GM21381 (cell line): ENCODE measurements around the gene ENAM.
"Not testable (repeated sequence)": the region's sequence is repeated elsewhere in the genome, so short reads cannot be mapped to it uniquely, and the experiment has no call there.

Experiments used
- ATAC-seq: cut with Tn5 transposase; IDR thresholded peaks from one replicate; pipeline ENCODE4 v1.9.1; 2021; ENCODE audit warnings: mild to moderate bottlenecking, moderate library complexity; ENCODE audit not compliant: unreplicated experiment

The ENAM gene

DNA sequence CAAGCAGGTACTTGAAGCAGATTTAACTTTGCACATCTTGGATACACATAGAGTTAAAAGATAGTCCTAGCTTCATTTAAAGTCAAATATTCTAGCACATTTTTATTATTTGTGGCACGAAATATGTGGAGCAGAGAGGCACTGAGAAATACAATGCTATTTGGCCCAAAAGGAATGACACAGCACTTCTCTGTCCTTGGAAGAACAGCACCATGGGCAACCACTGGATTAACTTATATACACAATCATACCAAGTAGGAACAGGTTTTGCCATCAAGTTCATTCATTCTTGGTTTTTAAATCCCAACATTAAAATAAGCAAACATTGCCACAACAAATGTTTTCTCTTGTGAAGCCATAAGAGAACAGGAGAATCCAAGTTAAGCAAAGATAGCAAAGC is 924 bp upstream of the ENAM start:
- no peak for ATAC-seq

DNA sequence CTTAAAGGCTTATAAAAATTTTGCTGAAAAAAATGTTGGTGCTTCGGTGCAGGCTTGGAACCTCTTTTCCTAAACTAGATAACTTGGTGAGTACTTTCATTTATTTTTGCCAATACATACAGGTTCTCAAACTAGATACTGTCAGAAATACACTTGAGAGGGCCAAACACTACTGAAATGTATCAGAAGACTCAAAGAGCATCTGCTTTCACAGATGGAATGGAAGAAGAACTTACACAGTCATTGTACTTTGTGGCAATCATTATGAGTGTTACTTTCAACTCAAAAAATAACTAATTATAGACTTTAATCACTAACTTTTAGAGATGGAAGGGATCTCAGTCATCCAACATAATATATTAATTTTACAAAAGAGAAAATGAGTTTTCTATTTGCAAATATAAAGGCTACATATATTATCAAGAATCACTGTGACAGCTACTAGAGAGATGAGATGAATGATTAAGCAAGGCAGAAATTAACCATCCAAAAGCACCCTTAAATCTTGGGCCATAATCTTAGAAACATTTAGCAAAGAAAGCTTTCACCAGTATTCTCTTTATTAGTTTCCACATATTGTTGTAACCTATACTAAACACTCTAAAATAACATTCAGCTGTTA is 1.0 kb downstream of the ENAM start:
- ATAC-seq = no peak

DNA sequence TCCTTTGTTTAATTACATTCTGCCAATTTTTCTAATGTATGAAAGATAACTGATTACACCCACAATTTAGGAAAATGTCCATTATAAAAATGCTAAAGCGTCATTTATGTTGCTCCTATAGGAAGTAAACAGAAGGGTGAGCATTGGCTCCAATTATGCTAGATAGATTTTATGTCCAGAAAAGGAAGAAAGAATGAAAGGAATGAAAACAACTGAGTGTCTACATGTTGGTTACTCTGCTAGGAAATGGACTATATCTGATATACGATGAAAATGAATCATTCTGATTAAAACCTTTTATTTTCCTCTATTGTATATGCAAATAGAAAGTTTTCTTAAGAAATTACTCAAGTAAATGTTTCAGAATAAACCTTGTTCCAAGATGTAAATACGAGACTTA is 1.6 kb downstream of the ENAM start:
- ATAC-seq = no peak

DNA sequence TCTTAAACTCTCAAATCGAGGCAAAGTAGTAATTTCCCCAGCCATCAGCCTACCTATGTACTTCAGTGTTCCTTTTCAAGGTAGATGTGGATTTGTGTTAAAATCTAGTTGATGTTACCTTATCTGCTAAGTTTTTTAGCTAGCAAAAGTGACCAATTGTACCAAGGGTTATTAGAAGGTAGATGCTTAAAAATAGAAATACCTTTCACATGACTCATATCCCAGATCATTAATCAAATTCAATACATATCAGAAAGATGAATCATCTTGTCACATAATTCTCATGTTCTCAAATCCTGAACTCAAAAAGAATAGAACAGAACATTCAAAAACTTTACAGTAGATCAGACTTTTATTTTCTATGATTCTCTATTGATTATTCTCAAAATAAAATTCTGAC is 3.5 kb downstream of the ENAM start:
- no peak for ATAC-seq

DNA sequence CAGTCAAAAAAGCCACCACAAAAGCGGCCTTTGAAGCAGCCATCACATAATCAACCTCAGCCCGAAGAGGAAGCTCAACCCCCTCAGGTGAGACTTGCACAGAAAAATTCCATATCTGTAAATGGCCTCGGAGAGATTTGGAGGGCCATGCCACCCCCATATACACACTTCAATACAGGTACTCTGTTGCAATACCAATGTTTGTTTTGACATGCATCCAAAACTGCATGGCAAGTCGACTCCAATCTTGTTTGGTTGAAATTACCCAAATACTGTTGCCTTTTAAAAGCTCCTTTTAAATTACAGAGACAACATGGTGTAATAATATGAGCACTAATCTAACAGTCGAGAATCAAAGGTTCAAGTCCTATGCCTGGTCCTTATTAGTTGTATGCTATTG is 5.9 kb downstream of the ENAM start:
- ATAC-seq = no peak

DNA sequence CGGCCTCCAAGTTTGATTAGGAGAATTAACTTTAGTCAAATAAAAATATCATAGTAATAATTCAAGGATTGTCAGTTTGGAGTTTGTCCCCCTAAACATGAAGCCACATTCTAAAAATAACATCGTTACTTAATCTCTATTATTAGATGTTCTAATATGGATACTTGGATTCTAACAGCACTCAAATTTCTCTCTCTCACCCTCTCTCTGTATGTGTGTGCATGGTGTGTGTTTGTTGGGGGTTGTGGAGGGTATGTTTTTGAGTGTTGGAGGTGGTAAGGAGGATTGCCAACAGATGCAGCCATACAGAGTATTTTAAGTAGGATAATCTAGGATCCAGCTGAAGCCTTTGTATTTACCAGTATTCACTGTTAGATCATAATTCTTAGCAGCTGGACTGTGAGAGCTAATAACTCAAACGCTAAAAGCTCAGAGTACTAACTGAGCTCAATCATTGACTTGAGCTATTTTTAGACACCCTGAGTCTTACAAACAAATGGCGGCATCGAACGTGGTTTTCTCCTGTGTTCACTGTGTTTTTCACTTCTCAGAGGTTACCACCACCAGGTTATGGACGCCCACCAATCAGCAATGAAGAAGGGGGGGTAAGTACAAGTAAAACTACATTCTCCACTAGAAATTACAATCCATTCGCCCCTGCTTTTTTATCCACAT is 8.8 kb downstream of the ENAM start:
- ATAC-seq = peak; percentile 59

DNA sequence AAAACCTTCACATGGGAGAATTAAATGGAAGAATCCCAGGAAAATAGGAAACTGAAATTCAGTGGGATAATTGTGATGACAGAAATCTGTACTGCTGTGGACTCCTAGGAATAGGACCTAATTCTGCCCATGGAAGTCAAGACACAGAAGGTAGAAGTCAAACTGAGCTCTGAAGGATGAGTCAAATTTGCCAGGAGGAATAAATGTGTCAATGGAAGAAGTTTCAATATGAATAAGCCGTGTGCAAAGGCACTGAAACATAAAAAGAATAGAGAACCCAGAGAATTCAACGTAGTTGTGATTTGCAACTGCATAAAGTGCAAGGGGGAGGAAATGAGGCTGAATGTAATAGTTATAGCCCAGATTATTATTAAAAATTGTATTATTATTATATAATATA is 11.6 kb downstream of the ENAM start:
- ATAC-seq = peak; percentile 48

GRCh38 chr4:70650741-70651140 is 22.2 kb downstream of the ENAM start:
- ATAC-seq = not testable (repeated sequence)

DNA sequence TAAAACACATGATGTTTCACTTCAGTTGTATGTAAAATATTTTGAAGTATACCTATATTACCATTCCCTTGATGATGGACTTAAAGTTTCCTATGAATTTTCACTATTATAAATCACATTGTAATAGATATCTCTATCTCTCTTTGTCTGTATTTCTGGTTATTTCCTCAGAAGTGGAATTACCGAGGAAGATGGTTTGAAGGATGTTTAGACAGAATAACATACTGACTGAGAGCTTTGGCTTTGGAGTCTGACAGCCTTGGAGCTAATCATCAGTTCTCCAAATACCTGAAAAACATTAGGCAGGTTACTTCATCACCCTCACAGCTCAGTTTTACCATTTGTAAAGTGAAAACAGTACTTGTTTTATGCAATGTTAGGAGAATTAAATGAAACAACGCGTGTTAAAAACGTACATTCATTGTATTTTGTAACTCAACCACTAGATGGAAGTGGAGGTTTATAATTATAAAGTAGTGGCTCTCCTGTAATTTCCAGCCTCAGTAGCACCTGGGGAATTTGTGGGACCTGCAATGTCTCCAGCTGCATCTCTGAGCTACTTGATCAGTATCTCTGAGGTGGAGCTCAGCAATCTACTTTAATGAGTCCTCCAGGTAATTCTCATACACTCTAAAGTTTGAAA is 23.4 kb downstream of the ENAM start:
- no peak for ATAC-seq

- no peak for ATAC-seq
Observed at GRCh38 chr4:70654605-70655011, 26.1 kb downstream of the ENAM start.

- ATAC-seq = no peak
Observed at GRCh38 chr4:70657326-70657725, 28.8 kb downstream of the ENAM start.

DNA sequence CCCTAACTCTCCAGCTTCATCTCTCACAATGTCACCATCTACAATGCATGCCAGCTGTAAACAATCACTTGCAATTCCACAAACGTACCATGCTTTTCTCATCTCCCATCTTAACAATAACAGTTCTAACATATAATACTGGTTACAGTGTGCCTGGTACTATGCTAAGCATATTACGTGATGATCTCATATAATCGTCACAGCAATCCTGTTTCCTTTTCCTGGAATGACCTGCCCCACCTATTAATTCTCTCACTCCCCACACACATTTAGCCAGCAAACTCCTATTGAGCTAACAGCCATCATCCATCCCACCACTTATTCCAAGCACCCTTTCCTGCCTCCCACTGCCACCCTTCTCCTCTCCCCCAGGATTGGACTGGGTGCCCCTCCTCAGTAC is 29.9 kb downstream of the ENAM start:
- ATAC-seq = no peak

DNA sequence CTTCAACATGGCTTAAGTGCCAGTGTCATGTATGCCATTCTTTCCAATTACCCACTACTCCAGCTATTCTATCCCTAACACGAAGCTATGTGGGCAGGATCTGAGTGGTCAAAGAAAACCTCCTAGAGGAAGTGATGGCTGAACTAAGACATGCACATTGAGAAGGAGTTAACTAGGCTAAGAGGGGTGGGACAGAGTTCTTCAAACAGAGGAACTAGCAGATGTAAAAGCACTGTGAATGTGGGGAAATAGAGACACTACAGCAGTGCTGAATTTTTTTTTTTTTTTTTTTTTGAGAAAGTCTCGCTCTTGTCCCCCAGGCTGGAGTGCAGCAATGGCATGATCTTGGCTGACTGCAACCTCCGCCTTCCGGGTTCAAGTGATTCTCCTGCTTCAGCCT is 31.6 kb downstream of the ENAM start:
- ATAC-seq = no peak

GRCh38 chr4:70661309-70661922 is 32.9 kb downstream of the ENAM start:
- not testable (repeated sequence) for ATAC-seq

GRCh38 chr4:70666369-70666768 is 37.8 kb downstream of the ENAM start, which contains the start of gene JCHAIN:
Gene JCHAIN, minus strand, starts transcription at chr4:70666508. Its CDS starts 18 bp downstream, at chr4:70666490.
- ATAC-seq = peak; percentile 51

DNA sequence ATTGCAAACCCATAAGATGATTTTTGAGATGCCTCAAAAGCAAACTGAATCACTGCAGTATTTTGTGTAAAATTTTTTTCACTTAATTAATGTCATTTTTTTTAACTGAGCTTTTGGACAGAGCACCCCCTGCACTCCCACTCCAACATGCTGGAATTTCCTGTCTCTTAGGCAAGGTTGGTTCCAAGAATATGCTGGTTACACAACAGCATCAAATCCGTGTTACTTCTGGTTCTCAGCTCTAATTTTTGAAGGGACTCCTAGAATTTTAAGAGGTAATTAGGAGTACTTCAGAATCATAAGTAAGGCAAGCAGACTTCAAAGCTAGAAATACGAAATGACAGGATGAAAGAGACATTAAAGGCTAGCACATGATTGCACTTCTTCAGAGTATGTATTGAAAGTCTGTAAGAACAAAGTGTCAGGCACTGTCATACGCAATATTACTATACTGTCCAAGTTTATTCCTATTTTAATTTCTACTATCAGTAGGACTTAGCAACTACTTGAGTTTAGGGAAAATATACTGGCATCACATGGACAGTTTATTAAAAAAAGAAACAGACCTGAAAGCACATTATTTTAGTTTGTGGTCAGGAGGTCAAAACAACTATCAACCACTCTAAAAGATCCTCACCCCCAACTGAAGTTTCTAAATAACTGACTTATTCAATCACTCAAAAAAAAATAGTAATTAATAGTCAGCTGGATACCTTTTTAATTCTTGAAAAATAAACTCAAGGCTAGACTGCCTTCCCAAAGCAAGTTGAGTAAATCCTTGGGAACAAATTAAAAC is 39.4 kb downstream of the ENAM start:
- ATAC-seq = no peak

GRCh38 chr4:70670332-70671014 is 41.9 kb downstream of the ENAM start:
- ATAC-seq = no peak

DNA sequence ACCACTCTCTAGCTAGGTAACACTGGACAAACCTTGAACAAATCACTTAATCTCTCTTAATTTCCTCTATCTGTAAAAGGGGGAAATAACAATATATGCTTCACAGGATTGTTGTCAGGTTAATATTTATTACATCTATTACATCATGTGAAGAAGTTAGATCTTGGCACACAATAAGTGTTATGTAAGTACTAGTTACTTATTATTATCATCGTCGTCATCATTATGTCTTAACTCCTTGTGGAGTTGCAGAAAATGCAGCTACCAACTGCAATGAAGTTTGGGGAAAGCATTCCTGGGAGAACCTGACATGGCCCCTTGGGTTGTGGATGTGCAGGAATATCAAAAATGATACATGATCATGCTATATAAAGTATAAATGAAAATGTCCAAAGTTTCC is 42.5 kb downstream of the ENAM start:
- no peak for ATAC-seq

GRCh38 chr4:70674191-70674590 is 45.6 kb downstream of the ENAM start:
- ATAC-seq = no peak

DNA sequence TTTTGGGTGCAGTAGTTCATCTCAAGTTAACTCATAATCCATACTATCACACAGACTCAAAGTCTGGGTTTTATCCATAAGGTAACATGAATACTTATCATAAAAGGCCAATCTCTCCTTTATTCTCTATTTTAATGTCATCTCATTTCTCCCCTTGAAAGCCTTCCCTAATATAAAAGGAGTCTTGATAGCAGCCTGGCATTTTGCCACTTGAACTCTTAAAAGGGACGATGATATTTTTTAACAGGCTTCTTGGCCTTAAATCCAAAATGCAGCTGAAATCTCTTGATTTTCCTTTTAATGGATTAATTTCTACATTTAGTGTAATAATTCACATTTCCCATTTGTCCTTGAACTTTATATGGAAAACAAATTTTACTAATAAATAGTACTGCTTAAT is 46.2 kb downstream of the ENAM start:
- ATAC-seq = no peak
